Measurements from ENCODE around the gene ELOVL6.

The ELOVL6 gene

DNA sequence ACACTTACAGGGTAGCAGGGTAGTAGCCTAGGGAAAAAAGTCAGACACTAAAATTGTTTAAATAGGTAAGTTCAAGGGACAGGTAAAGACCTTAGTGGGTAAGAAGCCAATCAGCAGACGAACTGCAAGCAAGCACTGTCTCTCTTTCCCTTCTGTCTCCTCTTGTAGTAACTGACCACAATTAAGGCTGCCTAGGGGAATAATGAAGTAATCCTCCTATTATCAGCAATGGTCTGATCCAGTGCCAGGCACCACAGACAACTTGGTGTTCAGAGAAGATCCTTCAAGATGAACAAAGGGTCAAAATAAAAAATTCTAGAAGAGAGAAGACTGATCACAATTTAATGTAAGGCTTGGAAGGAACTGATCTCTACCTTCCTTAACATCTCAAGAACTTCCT is 62.9 kb downstream of the ELOVL6 start:
- Mint-ChIP-seq H3K4me3 (no peak overlapping the region), H3K27ac (no peak overlapping the region), H3K4me1 (ENCODE audit: low read depth) (peaks cover 18% of the 10 kb centered on the region), H3K36me3 (ENCODE audit: low read depth) (no peaks in the 10 kb centered on the region), H3K9me3 (no peaks in the 10 kb centered on the region), H3K27me3 (peaks cover 9% of the 10 kb centered on the region)
- intact Hi-C loops (cut with micrococcal nuclease), result loop anchor here (5.0 kb wide), 1 partner anchor 78 kb away; no protein-coding TSS in a partner anchor

- peaks cover 18% of the 10 kb centered on the region for H3K4me1 Mint-ChIP-seq (ENCODE audit: low read depth)
- no peaks in the 10 kb centered on the region for H3K36me3 Mint-ChIP-seq (ENCODE audit: low read depth)
- no peaks in the 10 kb centered on the region for H3K9me3 Mint-ChIP-seq
- H3K27ac Mint-ChIP-seq, result no peak overlapping the region
- no peak overlapping the region for H3K4me3 Mint-ChIP-seq
- peaks cover 9% of the 10 kb centered on the region for H3K27me3 Mint-ChIP-seq
- intact Hi-C loops (cut with micrococcal nuclease), result loop anchor here (5.0 kb wide), 1 partner anchor 78 kb away; no protein-coding TSS in a partner anchor
Observed at GRCh38 chr4:110135076-110135475, 63.3 kb downstream of the ELOVL6 start.

DNA sequence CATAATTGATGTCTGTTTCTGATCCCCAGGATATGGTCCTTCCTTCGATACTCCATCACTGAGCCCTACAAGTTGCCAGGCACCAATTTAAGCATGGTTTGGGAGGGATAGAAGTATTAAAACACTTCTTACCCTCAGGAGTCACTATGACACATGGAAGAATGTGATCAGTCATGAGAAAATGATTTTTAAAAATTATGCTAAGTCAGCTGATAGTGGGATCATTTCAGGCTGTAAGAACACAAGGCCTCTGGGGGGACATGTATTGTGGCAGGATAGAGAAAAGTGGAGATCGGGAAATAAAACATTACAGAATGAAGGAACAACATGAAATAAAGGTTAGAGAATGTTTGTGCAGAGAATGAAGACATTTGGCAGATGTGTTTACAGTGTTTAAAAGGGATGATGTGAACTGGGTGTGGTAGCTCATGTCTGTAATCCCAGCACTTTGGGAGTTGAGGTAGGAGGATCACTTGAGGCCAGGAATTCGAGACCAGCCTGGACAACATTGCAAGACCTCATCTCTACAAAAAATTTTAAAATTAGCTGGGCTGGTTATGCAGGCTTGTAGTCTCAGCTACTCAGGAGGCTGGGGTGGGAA is 64.0 kb downstream of the ELOVL6 start:
- peaks cover 3% of the 10 kb centered on the region for H3K27me3 Mint-ChIP-seq
- peaks cover 11% of the 10 kb centered on the region for H3K4me1 Mint-ChIP-seq (ENCODE audit: low read depth)
- no peak overlapping the region for H3K4me3 Mint-ChIP-seq
- H3K36me3 Mint-ChIP-seq (ENCODE audit: low read depth), result no peaks in the 10 kb centered on the region
- H3K27ac Mint-ChIP-seq, result no peak overlapping the region
- intact Hi-C loops (cut with micrococcal nuclease), result no loop called here
- H3K9me3 Mint-ChIP-seq, result no peaks in the 10 kb centered on the region

- Mint-ChIP-seq H3K27ac (no peak overlapping the region), H3K27me3 (peaks cover 1% of the 10 kb centered on the region), H3K9me3 (no peaks in the 10 kb centered on the region), H3K36me3 (ENCODE audit: low read depth) (no peaks in the 10 kb centered on the region), H3K4me3 (no peak overlapping the region), H3K4me1 (ENCODE audit: low read depth) (peaks cover 5% of the 10 kb centered on the region)
- intact Hi-C loops (cut with micrococcal nuclease), result no loop called here
Observed at GRCh38 chr4:110132816-110133719, 65.3 kb downstream of the ELOVL6 start.

- H3K9me3 Mint-ChIP-seq, result no peaks in the 10 kb centered on the region
- H3K27me3 Mint-ChIP-seq, result peaks cover 1% of the 10 kb centered on the region
- no peak overlapping the region for H3K4me3 Mint-ChIP-seq
- H3K36me3 Mint-ChIP-seq (ENCODE audit: low read depth), result no peaks in the 10 kb centered on the region
- H3K4me1 Mint-ChIP-seq (ENCODE audit: low read depth), result no peaks in the 10 kb centered on the region
- H3K27ac Mint-ChIP-seq, result no peak overlapping the region
- intact Hi-C loops (cut with micrococcal nuclease), result no loop called here
Observed at GRCh38 chr4:110131916-110132315, 66.5 kb downstream of the ELOVL6 start.

DNA sequence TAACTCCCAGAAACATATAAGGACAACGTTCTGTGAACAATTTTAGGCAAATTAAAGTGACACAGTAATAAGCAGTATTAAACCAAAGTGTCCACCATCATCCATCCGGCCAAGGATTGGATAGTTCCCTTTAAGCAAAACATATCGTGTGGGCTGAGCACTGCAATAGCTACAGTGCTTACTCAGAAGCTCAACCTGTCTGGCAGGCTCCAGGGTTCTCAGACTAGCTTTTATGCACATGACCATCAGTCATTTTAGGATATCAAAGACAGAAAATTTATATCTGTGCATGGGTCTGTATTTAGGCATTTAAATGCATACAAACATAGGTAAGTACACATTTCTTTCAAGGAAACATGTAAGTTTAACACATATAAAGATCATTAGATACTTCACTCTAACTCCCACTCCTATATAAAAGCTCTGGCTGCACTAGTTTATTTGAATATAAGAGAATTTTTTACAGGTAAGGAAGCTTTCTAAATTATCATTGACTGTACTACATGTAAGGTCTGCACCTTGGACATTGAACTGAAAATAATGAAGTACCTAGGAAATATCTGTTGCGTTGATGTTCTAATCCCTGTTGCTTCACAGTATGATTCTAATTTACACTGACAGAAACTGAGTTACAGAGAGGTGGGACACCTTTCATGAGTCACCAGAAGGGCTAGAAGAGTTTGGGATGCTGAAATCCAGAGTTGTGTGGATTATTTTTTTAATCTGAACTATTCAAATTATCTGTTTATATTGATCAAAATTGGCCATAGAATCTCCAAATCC is 67.6 kb downstream of the ELOVL6 start:
- intact Hi-C loops (cut with micrococcal nuclease), result no loop called here
- Mint-ChIP-seq H3K27me3 (peaks cover 1% of the 10 kb centered on the region), H3K4me1 (ENCODE audit: low read depth) (no peaks in the 10 kb centered on the region), H3K4me3 (no peak overlapping the region), H3K9me3 (no peaks in the 10 kb centered on the region), H3K27ac (no peak overlapping the region), H3K36me3 (ENCODE audit: low read depth) (no peaks in the 10 kb centered on the region)

DNA sequence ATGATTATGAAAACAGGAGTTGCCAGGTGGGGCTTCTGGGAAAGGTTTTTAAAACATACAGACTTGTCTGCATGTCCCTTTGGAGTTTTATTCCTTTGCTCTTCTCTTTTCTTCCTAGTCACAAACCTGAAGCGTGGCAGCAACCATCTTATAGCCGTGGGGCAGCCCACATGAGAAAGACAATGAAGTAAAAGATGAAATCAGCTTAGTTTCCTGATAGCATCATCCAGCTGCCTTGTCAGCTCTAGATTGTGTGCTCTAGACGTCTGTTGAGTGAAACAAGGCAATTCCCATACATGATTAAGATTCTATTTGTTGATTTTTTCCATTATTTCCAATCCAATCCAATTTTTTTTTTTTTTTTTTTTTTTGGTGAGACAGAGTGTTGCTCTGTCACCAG is 68.9 kb downstream of the ELOVL6 start:
- no peaks in the 10 kb centered on the region for H3K9me3 Mint-ChIP-seq
- intact Hi-C loops (cut with micrococcal nuclease), result no loop called here
- no peaks in the 10 kb centered on the region for H3K36me3 Mint-ChIP-seq (ENCODE audit: low read depth)
- H3K27me3 Mint-ChIP-seq, result peaks cover 1% of the 10 kb centered on the region
- no peak overlapping the region for H3K27ac Mint-ChIP-seq
- no peak overlapping the region for H3K4me3 Mint-ChIP-seq
- peaks cover under 1% of the 10 kb centered on the region for H3K4me1 Mint-ChIP-seq (ENCODE audit: low read depth)

DNA sequence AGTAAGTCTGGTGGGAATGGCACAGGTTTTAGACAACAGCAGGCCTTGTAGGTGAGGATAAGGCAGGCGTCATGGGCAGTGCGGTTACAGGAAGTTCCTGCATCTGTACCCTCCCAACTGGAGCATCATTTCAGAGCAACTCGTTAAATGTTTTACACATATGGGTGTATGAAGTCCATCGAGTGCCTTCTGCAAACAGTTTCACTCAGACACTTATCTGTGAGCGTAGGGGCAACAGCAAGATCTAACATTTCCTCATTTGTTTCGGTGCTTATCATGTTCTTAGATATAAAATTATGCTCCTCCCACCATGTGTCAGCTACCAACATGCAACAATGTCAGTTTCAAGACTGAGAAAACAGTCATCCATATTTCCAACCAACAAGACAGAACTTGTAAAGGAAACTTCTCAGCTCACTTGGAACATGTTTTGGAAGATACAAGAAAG is 69.9 kb downstream of the ELOVL6 start:
- peaks cover 1% of the 10 kb centered on the region for H3K27me3 Mint-ChIP-seq
- H3K4me3 Mint-ChIP-seq, result no peak overlapping the region
- no peaks in the 10 kb centered on the region for H3K36me3 Mint-ChIP-seq (ENCODE audit: low read depth)
- intact Hi-C loops (cut with micrococcal nuclease), result no loop called here
- no peak overlapping the region for H3K27ac Mint-ChIP-seq
- no peaks in the 10 kb centered on the region for H3K9me3 Mint-ChIP-seq
- peaks cover 5% of the 10 kb centered on the region for H3K4me1 Mint-ChIP-seq (ENCODE audit: low read depth)

DNA sequence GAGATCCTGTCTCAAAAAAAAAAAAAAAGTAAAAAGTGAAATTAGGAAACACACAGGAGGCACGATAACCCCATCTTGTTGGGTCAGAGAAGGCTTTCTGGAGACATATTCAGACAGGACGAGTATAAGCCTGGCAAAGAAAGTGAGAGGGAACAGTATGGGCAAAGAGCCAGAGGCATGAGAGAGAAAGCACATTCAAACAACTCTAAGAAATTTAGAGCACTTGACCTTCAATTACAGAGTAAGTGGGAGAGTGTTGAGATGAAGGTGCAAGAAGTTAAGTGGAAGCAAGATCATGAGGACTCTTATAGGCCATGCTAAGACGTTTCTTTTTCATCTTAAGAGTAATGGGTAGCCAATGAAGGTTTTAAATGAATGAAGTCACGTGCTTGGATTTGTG is 70.4 kb downstream of the ELOVL6 start:
- no peaks in the 10 kb centered on the region for H3K36me3 Mint-ChIP-seq (ENCODE audit: low read depth)
- intact Hi-C loops (cut with micrococcal nuclease), result no loop called here
- peaks cover 5% of the 10 kb centered on the region for H3K4me1 Mint-ChIP-seq (ENCODE audit: low read depth)
- no peaks in the 10 kb centered on the region for H3K27me3 Mint-ChIP-seq
- no peaks in the 10 kb centered on the region for H3K9me3 Mint-ChIP-seq
- H3K4me3 Mint-ChIP-seq, result no peak overlapping the region
- H3K27ac Mint-ChIP-seq, result no peak overlapping the region

- Mint-ChIP-seq H3K27ac (no peak overlapping the region), H3K27me3 (peaks cover 2% of the 10 kb centered on the region), H3K4me1 (ENCODE audit: low read depth) (peaks cover 5% of the 10 kb centered on the region), H3K4me3 (no peak overlapping the region), H3K36me3 (ENCODE audit: low read depth) (no peaks in the 10 kb centered on the region), H3K9me3 (no peaks in the 10 kb centered on the region)
- intact Hi-C loops (cut with micrococcal nuclease), result no loop called here
Observed at GRCh38 chr4:110124711-110125110, 73.7 kb downstream of the ELOVL6 start.

- intact Hi-C loops (cut with micrococcal nuclease), result no loop called here
- Mint-ChIP-seq H3K4me1 (ENCODE audit: low read depth) (peaks cover 5% of the 10 kb centered on the region), H3K4me3 (no peak overlapping the region), H3K27ac (no peak overlapping the region), H3K9me3 (no peaks in the 10 kb centered on the region), H3K27me3 (peaks cover 2% of the 10 kb centered on the region), H3K36me3 (ENCODE audit: low read depth) (no peaks in the 10 kb centered on the region)
Observed at GRCh38 chr4:110122201-110122600, 76.2 kb downstream of the ELOVL6 start.

DNA sequence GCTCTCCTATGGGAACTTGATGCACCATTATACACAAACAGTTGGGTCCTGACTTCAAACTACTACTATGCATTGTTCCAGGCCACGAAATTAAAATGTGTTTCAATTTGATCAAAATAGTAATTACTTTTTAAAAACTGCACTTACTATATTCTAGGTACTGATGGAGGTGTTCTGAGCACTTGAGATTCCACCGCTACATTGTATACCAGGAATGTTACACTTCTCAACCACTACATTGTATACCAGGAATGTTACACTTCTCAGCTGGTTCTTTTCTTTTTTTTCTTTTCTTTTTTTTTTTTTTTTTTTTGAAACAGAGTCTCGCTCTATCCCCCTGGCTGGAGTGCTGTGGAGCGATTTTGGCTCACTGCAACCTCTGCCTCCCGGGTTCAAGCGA is 77.9 kb downstream of the ELOVL6 start:
- Mint-ChIP-seq H3K9me3 (no peaks in the 10 kb centered on the region), H3K4me3 (no peak overlapping the region), H3K4me1 (ENCODE audit: low read depth) (peaks cover 10% of the 10 kb centered on the region), H3K27me3 (peaks cover 6% of the 10 kb centered on the region), H3K27ac (no peak overlapping the region), H3K36me3 (ENCODE audit: low read depth) (no peaks in the 10 kb centered on the region)
- intact Hi-C loops (cut with micrococcal nuclease), result no loop called here

- intact Hi-C loops (cut with micrococcal nuclease), result no loop called here
- peaks cover 10% of the 10 kb centered on the region for H3K4me1 Mint-ChIP-seq (ENCODE audit: low read depth)
- H3K27ac Mint-ChIP-seq, result no peak overlapping the region
- no peak overlapping the region for H3K4me3 Mint-ChIP-seq
- H3K27me3 Mint-ChIP-seq, result peaks cover 6% of the 10 kb centered on the region
- H3K9me3 Mint-ChIP-seq, result no peaks in the 10 kb centered on the region
- no peaks in the 10 kb centered on the region for H3K36me3 Mint-ChIP-seq (ENCODE audit: low read depth)
Observed at GRCh38 chr4:110119880-110120279, 78.5 kb downstream of the ELOVL6 start.

DNA sequence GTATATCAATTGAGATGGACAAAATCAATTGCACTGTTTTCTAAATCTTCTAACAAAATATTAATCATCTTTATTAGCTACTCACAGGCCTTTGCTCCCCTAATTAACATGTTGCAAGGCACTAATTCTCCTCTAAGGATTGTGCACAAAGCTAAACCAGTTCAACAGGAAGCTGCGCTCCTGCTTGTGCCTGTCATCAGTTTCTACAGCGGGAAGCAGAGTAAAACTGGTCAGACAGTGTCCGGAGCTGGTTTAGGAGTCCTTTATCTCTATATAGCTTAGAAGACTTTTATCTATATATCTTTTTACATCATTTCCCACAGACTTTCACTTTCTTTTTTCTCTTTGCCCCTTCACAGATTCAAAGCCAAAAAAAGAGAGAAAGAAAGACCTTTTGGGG is 79.1 kb downstream of the ELOVL6 start:
- no peaks in the 10 kb centered on the region for H3K9me3 Mint-ChIP-seq
- intact Hi-C loops (cut with micrococcal nuclease), result no loop called here
- no peak overlapping the region for H3K4me3 Mint-ChIP-seq
- H3K27me3 Mint-ChIP-seq, result peaks cover 6% of the 10 kb centered on the region
- no peak overlapping the region for H3K27ac Mint-ChIP-seq
- H3K4me1 Mint-ChIP-seq (ENCODE audit: low read depth), result peaks cover 8% of the 10 kb centered on the region
- H3K36me3 Mint-ChIP-seq (ENCODE audit: low read depth), result no peaks in the 10 kb centered on the region
